SK-N-SH (cell line): ENCODE data around the gene TRMT112. TPM values are rescaled to one million over a fixed set of nuclear protein-coding genes. Genes with fewer than 3 reads are reported as not detected.

Experiments used
- CTCF ChIA-PET: fragments of 300-600, 350-600 bp; formaldehyde crosslinking; extraction: SDS; loops from one replicate; lab custom pipeline; 2021; lab: Yijun Ruan, JAX
- POLR2A ChIA-PET: fragments of 350-600 bp; sonication (Branson Sonifier 250); formaldehyde crosslinking; extraction: SDS; loops from one replicate; lab custom pipeline; 2020; ENCODE audit warnings: antibody characterized with exemption, inconsistent platforms; lab: Yijun Ruan, JAX
- DNase-seq: peaks from one replicate; pipeline ENCODE4 v3.0.0; 2012
- H2AFZ ChIP-seq: fragments of 200-600 bp; sonication (generic); 2 replicates; pipeline ENCODE4 v1.8.1; 2016; ENCODE audit warnings: antibody characterized with exemption, mild to moderate bottlenecking, low read depth
- H3F3A ChIP-seq: fragments of 200-600 bp; sonication (generic); replicated peaks from 2 replicates; pipeline ENCODE3; 2016; ENCODE audit warnings: antibody characterized with exemption, mild to moderate bottlenecking; ENCODE audit not compliant: insufficient read depth
- H3K27ac ChIP-seq, 2 experiments: fragments of 200-500 bp in 1 of 2; fragments of 200-600 bp in 1 of 2; sonication (Bioruptor generic) in 1 of 2; sonication (generic), shearing (Covaris generic) in 1 of 2; 2 replicates each; pipeline versions ENCODE4 v1.5.1 to v1.6.1; 2014 to 2016; ENCODE audit warnings: low read depth in 2 of 2, inconsistent platforms in 1 of 2, low read length in 1 of 2, mild to moderate bottlenecking in 1 of 2, mixed read lengths in 1 of 2
- H3K27me3 ChIP-seq: fragments of 200-600 bp; sonication (generic), shearing (Covaris generic); 2 replicates; pipeline ENCODE4 v1.6.1; 2016; ENCODE audit warnings: mixed run types; ENCODE audit not compliant: insufficient read depth
- H3K36me3 ChIP-seq, 2 experiments: fragments of 200-500 bp in 1 of 2; fragments of 200-600 bp in 1 of 2; sonication (Bioruptor generic) in 1 of 2; sonication (generic) in 1 of 2; replicated peaks in 1 of 2; 2 replicates each; pipeline versions ENCODE3 to v1.5.1; 2014 to 2016; ENCODE audit warnings: low read length in 1 of 2, mild to moderate bottlenecking in 1 of 2; ENCODE audit not compliant: insufficient read depth in 2 of 2, control insufficient read depth in 1 of 2
- H3K4me1 ChIP-seq, 2 experiments: fragments of 200-500 bp in 1 of 2; fragments of 200-600 bp in 1 of 2; sonication (Bioruptor generic) in 1 of 2; sonication (generic), shearing (Covaris generic) in 1 of 2; 2 replicates each; pipeline versions ENCODE4 v1.5.1 to v1.6.1; 2014 to 2016; ENCODE audit warnings: low read depth in 1 of 2, low read length in 1 of 2, mixed run types in 1 of 2; ENCODE audit not compliant: insufficient read depth in 2 of 2, control insufficient read depth in 1 of 2
- H3K4me2 ChIP-seq: fragments of 200-600 bp; sonication (generic), shearing (Covaris generic); 2 replicates; pipeline ENCODE4 v1.6.1; 2017; ENCODE audit warnings: mixed run types
- H3K4me3 ChIP-seq, 2 experiments: fragments of 200-500 bp in 1 of 2; fragments of 200-600 bp in 1 of 2; sonication (Bioruptor generic) in 1 of 2; sonication (generic), shearing (Covaris generic) in 1 of 2; 2 replicates each; pipeline versions ENCODE4 v1.5.1 to v1.8.1; 2014 to 2016; ENCODE audit warnings: low read depth in 2 of 2, inconsistent platforms in 1 of 2, low read length in 1 of 2, mild to moderate bottlenecking in 1 of 2, mixed read lengths in 1 of 2, moderate library complexity in 1 of 2
- H3K79me2 ChIP-seq: fragments of 200-600 bp; sonication (generic); 2 replicates; pipeline ENCODE4 v1.8.1; 2017; ENCODE audit warnings: mild to moderate bottlenecking; ENCODE audit not compliant: insufficient read depth
- H3K9ac ChIP-seq: fragments of 200-600 bp; sonication (generic); 2 replicates; pipeline ENCODE4 v1.6.1; 2017; ENCODE audit warnings: mixed run types
- H3K9me2 ChIP-seq: fragments of 200-600 bp; sonication (generic); 2 replicates; pipeline ENCODE4 v1.6.1; 2017; ENCODE audit warnings: mixed run types
- H3K9me3 ChIP-seq: fragments of 200-600 bp; sonication (generic); 2 replicates; pipeline ENCODE4 v1.6.1; 2017; ENCODE audit warnings: mixed run types, mild to moderate bottlenecking, moderate library complexity
- H4K20me1 ChIP-seq: fragments of 200-600 bp; sonication (generic); 2 replicates; pipeline ENCODE4 v1.6.1; 2017; ENCODE audit warnings: mild to moderate bottlenecking, mixed run types; ENCODE audit not compliant: insufficient read depth
- CHD2 ChIP-seq: fragments of 150-350 bp; IDR thresholded peaks from 2 replicates; pipeline ENCODE4 v1.6.1; 2018; ENCODE audit warnings: low read length; ENCODE audit not compliant: partially characterized antibody
- ELF1 ChIP-seq: IDR thresholded peaks from 2 replicates; pipeline ENCODE4 v1.4.0; 2012
- EZH2phosphoT487 ChIP-seq: fragments of 200-600 bp; sonication (generic); IDR thresholded peaks from 2 replicates; pipeline ENCODE4 v1.6.1; 2017; ENCODE audit warnings: low read depth, mixed run types, mild to moderate bottlenecking, antibody characterized with exemption, moderate library complexity, borderline replicate concordance
- FOSL2 ChIP-seq: IDR thresholded peaks from 2 replicates; pipeline ENCODE4 v1.4.0; 2012; ENCODE audit warnings: low read depth, mild to moderate bottlenecking, moderate library complexity, borderline replicate concordance
- FOXJ3 ChIP-seq: sonication (generic); formaldehyde crosslinking; IDR thresholded peaks from 2 replicates; pipeline ENCODE4 v1.5.1; 2020; ENCODE audit warnings: mild to moderate bottlenecking, missing genetic modification reagents
- MEF2A ChIP-seq: IDR thresholded peaks from 2 replicates; pipeline ENCODE4 v1.4.0; 2012; ENCODE audit warnings: low read depth, borderline replicate concordance
- MXI1 ChIP-seq: IDR thresholded peaks from 2 replicates; pipeline ENCODE4 v1.6.1; 2012; ENCODE audit warnings: mild to moderate bottlenecking, low read depth, low read length, improper control_type of control experiment
- NFIC ChIP-seq: IDR thresholded peaks from 2 replicates; pipeline ENCODE4 v1.4.0; 2012; ENCODE audit warnings: borderline replicate concordance
- NRF1 ChIP-seq: IDR thresholded peaks from 2 replicates; pipeline ENCODE4 v1.6.1; 2012; ENCODE audit warnings: low read depth, mild to moderate bottlenecking, low read length
- RAD21 ChIP-seq: IDR thresholded peaks from 2 replicates; pipeline ENCODE4 v1.6.1; 2012; ENCODE audit warnings: mild to moderate bottlenecking, low read length
- RCOR1 ChIP-seq: fragments of 150-350 bp; IDR thresholded peaks from 2 replicates; pipeline ENCODE4 v1.6.1; 2017; ENCODE audit warnings: antibody characterized with exemption, low read length
- RXRA ChIP-seq: IDR thresholded peaks from 2 replicates; pipeline ENCODE4 v1.4.0; 2012; ENCODE audit warnings: low read depth, mild to moderate bottlenecking, borderline replicate concordance
- SIN3A ChIP-seq: IDR thresholded peaks from 2 replicates; pipeline ENCODE4 v1.6.1; 2012; ENCODE audit warnings: low read depth, mild to moderate bottlenecking, low read length, moderate library complexity, borderline replicate concordance
- SMC3 ChIP-seq: IDR thresholded peaks from 2 replicates; pipeline ENCODE4 v1.6.1; 2012; ENCODE audit warnings: low read depth, low read length, improper control_type of control experiment
- TAF1 ChIP-seq: IDR thresholded peaks from 2 replicates; pipeline ENCODE4 v1.6.1; 2012; ENCODE audit warnings: low read depth, mild to moderate bottlenecking, low read length, moderate library complexity, borderline replicate concordance
- TCF12 ChIP-seq: IDR thresholded peaks from 2 replicates; pipeline ENCODE4 v1.4.0; 2012
- WGBS: methylation state at CpG from one replicate; pipeline ENCODE4 v1.1.6; 2017; ENCODE audit warnings: low lambda C conversion rate; 5-methylcytosine and 5-hydroxymethylcytosine counted together
- polyA plus RNA-seq, 3 experiments: library from polyadenylated mRNA; depleted of rRNA; stranded (reverse); fragments of >200 nt; gene quantifications; 2 replicates each; pipeline ENCODE4 v1.2.3, GENCODE V29; 2012
- TF ChIP-seq, protein P1 (sequence below): IDR thresholded peaks from 2 replicates; pipeline ENCODE4 v1.6.1; 2012; ENCODE audit warnings: mild to moderate bottlenecking, low read depth, low read length, moderate library complexity
- TF ChIP-seq, protein P2 (sequence below): fragments of 150-350 bp; IDR thresholded peaks from 2 replicates; pipeline ENCODE4 v1.6.1; 2017; ENCODE audit warnings: antibody characterized with exemption, low read length, low read depth, borderline replicate concordance
- TF ChIP-seq, protein P3 (sequence below): fragments of 150-350 bp; IDR thresholded peaks from 2 replicates; pipeline ENCODE4 v1.6.1; 2016; ENCODE audit warnings: mild to moderate bottlenecking, low read depth, low read length
- TF ChIP-seq, protein P4 (sequence below): IDR thresholded peaks from 2 replicates; pipeline ENCODE4 v1.4.0; 2012; ENCODE audit warnings: low read depth
- TF ChIP-seq, protein P5 (sequence below): fragments of 200-600 bp; sonication (generic); IDR thresholded peaks from 2 replicates; pipeline ENCODE4 v1.6.1; 2017; ENCODE audit warnings: antibody characterized with exemption, mild to moderate bottlenecking, moderate library complexity
- TF ChIP-seq, protein P6 (sequence below): IDR thresholded peaks from 2 replicates; pipeline ENCODE4; 2012

The TRMT112 gene
- polyA plus RNA-seq, 1 of the 3 experiments (the other 2 are of a cell fraction), result 699 TPM

DNA sequence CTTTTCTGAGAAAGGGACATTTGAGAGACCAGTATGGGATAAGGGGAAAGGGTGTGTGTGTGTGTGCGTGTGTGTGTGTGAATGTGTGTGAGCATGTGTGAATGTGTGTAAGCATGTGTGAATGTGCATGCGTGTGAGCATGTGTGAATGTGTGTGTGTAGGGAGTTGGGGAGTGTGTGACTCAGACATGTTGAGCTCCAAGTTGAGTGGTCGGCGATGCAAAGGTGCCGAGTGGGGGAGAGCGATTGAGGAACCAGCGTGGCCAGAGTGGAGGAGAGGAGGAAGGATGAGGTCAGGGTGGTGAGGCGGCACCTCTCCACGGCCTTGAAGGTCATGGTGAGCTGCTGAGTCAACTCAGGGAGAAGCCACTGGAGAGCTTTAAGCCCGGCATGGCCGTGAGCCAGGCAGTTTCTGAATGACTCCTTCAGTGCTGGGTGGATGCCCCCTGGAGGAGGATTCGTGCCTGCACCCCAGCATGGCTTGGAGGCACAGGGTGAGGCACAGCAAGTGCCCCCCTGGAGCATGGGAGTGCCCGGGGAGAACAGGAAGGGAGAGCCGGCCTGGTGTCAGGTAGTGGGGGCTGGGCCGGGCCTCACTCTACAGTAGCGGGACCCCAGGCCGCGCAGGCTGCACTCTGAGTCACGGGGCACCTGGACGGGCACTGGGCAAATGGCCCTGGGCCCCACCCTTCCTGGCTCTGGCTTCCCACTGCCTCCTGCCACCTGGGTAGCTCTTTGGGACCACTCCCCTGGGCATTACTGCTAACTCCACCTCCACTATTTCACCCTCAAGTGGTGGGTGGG, 14.4 kb upstream of the TRMT112 start:
- Histone ChIP-seq H3K4me1 (peaks cover 4 to 6% of the 10 kb centered on the region in 2 experiments; a peak in 2 of 4 replicates), H3K9ac (no peak overlapping the region), H3K27me3 (no peaks in the 10 kb centered on the region), H3K27ac (no peak overlapping the region), H3F3A (peaks cover 12% of the 10 kb centered on the region), H2AFZ (peak overlapping the region; percentile 71; the same call in 1 of the 2 replicates), H3K9me2 (no peaks in the 10 kb centered on the region), H3K79me2 (no peaks in the 10 kb centered on the region), H3K36me3 (no peaks in the 10 kb centered on the region), H3K9me3 (no peaks in the 10 kb centered on the region), H4K20me1 (no peaks in the 10 kb centered on the region), H3K4me2 (no peak overlapping the region), H3K4me3 (no peak overlapping the region)
- CTCF ChIA-PET, result interaction anchor here (0.6 to 2.0 kb wide), 12 partner anchors 8 to 60 kb away, joined by 3 to 9 read pairs (median 3); partner anchors contain the start of genes ESRRA, PRDX5 and TRMT112
- peak; percentile 65 for DNase-seq
- POLR2A ChIA-PET, result interaction anchor here (0.6 kb wide), 1 partner anchor 59 kb away, joined by 6 read pairs; no protein-coding TSS in a partner anchor
- 46% methylated on average over 11 of the region's 20 CpGs for WGBS
- TF ChIP-seq ELF1 (no peak), NRF1 (no peak), SIN3A (no peak), EZH2phosphoT487 (no peak), RCOR1 (no peak), FOSL2 (peak; percentile 42; the same call in 1 of the 2 replicates), SMC3 (peak; percentile 34), RXRA (no peak; the same call in 1 of the 2 replicates), FOXJ3 (CRISPR knock-in tag) (no peak), MEF2A (no peak), TAF1 (no peak), NFIC (peak; percentile 79), CHD2 (no peak), TCF12 (no peak), MXI1 (no peak), RAD21 (peak; percentile 44)
- TF ChIP-seq, protein P1, sequence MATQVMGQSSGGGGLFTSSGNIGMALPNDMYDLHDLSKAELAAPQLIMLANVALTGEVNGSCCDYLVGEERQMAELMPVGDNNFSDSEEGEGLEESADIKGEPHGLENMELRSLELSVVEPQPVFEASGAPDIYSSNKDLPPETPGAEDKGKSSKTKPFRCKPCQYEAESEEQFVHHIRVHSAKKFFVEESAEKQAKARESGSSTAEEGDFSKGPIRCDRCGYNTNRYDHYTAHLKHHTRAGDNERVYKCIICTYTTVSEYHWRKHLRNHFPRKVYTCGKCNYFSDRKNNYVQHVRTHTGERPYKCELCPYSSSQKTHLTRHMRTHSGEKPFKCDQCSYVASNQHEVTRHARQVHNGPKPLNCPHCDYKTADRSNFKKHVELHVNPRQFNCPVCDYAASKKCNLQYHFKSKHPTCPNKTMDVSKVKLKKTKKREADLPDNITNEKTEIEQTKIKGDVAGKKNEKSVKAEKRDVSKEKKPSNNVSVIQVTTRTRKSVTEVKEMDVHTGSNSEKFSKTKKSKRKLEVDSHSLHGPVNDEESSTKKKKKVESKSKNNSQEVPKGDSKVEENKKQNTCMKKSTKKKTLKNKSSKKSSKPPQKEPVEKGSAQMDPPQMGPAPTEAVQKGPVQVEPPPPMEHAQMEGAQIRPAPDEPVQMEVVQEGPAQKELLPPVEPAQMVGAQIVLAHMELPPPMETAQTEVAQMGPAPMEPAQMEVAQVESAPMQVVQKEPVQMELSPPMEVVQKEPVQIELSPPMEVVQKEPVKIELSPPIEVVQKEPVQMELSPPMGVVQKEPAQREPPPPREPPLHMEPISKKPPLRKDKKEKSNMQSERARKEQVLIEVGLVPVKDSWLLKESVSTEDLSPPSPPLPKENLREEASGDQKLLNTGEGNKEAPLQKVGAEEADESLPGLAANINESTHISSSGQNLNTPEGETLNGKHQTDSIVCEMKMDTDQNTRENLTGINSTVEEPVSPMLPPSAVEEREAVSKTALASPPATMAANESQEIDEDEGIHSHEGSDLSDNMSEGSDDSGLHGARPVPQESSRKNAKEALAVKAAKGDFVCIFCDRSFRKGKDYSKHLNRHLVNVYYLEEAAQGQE, result no peak
- TF ChIP-seq, protein P2, sequence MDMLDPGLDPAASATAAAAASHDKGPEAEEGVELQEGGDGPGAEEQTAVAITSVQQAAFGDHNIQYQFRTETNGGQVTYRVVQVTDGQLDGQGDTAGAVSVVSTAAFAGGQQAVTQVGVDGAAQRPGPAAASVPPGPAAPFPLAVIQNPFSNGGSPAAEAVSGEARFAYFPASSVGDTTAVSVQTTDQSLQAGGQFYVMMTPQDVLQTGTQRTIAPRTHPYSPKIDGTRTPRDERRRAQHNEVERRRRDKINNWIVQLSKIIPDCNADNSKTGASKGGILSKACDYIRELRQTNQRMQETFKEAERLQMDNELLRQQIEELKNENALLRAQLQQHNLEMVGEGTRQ, result no peak
- TF ChIP-seq, protein P3, sequence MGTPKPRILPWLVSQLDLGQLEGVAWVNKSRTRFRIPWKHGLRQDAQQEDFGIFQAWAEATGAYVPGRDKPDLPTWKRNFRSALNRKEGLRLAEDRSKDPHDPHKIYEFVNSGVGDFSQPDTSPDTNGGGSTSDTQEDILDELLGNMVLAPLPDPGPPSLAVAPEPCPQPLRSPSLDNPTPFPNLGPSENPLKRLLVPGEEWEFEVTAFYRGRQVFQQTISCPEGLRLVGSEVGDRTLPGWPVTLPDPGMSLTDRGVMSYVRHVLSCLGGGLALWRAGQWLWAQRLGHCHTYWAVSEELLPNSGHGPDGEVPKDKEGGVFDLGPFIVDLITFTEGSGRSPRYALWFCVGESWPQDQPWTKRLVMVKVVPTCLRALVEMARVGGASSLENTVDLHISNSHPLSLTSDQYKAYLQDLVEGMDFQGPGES, result no peak
- TF ChIP-seq, protein P4, sequence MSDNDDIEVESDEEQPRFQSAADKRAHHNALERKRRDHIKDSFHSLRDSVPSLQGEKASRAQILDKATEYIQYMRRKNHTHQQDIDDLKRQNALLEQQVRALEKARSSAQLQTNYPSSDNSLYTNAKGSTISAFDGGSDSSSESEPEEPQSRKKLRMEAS, result peak; percentile 57; the same call in 1 of the 2 replicates
- TF ChIP-seq, protein P5, sequence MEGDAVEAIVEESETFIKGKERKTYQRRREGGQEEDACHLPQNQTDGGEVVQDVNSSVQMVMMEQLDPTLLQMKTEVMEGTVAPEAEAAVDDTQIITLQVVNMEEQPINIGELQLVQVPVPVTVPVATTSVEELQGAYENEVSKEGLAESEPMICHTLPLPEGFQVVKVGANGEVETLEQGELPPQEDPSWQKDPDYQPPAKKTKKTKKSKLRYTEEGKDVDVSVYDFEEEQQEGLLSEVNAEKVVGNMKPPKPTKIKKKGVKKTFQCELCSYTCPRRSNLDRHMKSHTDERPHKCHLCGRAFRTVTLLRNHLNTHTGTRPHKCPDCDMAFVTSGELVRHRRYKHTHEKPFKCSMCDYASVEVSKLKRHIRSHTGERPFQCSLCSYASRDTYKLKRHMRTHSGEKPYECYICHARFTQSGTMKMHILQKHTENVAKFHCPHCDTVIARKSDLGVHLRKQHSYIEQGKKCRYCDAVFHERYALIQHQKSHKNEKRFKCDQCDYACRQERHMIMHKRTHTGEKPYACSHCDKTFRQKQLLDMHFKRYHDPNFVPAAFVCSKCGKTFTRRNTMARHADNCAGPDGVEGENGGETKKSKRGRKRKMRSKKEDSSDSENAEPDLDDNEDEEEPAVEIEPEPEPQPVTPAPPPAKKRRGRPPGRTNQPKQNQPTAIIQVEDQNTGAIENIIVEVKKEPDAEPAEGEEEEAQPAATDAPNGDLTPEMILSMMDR, result peak; percentile 72
- TF ChIP-seq, protein P6, sequence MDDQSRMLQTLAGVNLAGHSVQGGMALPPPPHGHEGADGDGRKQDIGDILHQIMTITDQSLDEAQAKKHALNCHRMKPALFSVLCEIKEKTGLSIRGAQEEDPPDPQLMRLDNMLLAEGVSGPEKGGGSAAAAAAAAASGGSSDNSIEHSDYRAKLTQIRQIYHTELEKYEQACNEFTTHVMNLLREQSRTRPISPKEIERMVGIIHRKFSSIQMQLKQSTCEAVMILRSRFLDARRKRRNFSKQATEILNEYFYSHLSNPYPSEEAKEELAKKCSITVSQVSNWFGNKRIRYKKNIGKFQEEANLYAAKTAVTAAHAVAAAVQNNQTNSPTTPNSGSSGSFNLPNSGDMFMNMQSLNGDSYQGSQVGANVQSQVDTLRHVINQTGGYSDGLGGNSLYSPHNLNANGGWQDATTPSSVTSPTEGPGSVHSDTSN, result no peak
